GM21526 (cell line): Measurements from ENCODE around the gene KANTR.

ENCODE experiments used
- ATAC-seq: cut with Tn5 transposase; IDR thresholded peaks from one replicate; pipeline ENCODE4 v1.9.1; 2021; ENCODE audit warnings: moderate library complexity; ENCODE audit not compliant: unreplicated experiment, low FRiP score

Gene KANTR, protein sequence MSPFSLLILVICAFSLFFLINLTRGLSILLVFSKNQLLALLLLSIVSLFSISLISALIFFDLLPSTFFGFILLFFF

DNA sequence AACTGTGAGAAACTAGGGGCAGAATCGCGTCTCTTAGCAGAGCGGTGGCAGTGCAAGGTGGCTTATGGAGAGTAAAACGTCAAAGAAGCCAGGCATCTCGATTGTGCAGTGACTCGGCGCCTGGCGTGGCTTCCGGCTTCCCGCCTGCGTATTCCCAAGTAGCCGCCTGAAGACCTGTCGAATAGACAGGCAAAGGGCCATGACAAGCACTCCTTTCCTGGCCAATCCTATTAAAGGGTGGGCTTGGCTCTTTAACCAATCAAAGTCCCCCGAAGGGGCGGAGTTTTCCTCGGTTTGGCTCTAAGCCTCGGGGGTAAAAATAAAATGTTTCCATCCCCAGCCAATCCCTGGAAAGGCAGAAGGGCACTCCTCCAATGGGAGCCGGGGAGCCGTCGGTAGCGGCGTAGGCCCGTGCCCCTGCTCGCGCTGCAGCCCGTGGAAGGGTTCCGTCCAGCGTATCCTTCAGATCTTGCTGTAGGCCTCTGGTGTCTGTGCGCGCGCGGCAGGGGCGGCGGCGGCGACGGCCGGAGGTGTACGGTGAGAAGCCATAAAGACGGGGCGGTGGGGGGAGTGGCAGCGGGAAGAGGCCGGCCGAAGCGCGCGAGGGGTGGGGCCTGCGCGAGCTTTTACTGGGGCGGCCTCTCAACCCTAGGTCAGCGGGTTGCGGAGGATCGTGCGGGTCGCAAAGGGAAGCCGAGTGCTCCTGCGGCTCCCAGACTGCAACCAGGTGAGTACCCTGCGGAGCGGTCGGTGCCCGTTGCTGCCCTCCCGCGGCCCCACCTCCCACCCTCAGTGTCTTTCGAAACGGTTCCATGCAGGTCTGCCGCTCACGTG lies at the start of gene KANTR:
Gene KANTR, plus strand, starts transcription at position 395 of the 834 bp plus-strand sequence. CDS start 30,131 bp downstream, outside the sequence.
- peak; percentile 65 for ATAC-seq

GRCh38 chrX:53044995-53045394 lies 48.9 kb upstream of the KANTR start:
- ATAC-seq: no peak

GRCh38 chrX:53047228-53047627 lies 46.7 kb upstream of the KANTR start:
- no peak for ATAC-seq

DNA sequence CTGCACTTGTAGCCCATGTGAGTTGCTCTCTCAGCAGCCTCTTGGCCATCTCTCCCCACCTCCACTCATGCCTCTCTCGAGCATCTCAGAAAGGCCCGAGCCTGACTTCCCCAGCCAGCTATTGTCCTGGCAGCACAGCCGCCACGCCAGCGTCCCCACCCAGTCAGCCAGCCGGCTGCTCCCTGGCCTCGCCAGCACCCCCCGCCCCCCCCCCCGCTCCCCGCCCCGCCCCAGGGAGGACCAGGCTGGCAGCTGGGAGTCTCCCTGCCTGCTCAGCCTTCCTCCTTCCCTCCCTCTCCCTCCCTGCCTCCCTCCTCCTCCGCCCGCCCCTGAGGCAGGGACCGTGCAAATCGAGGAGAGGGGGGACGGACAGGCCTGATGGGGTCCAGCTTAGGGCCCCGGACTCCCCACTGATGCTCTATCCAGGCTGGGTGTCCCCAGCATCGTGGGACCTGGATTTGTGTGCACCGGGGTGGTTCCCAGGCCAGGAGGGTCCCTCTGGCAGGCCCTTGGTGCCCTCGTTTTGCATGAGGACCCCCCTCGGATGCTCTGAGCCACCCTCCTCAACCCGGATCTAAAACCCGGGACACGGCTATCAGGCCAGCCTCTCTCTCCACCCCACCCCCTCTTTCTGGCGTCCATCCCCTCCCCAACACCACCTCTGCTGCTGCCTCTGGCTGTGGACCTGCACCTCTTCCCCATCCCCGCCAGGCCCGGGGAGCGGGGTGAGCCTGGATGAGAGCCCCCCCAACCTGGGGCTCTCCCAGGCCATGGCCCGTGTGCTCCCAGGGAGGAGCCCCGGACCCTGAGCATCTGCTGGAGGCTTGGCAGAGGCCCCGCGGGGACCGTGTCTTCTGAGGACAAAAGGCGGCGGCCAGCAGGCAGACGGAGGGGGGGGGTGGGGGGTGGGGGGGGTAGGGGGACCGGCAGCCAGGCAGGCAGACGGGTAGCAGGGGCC lies 45.5 kb upstream of the KANTR start, which contains the start of gene GPR173:
Gene GPR173, plus strand, starts transcription at position 621 of the 958 bp plus-strand sequence. CDS start 27,833 bp downstream, outside the sequence.
- no peak for ATAC-seq

DNA sequence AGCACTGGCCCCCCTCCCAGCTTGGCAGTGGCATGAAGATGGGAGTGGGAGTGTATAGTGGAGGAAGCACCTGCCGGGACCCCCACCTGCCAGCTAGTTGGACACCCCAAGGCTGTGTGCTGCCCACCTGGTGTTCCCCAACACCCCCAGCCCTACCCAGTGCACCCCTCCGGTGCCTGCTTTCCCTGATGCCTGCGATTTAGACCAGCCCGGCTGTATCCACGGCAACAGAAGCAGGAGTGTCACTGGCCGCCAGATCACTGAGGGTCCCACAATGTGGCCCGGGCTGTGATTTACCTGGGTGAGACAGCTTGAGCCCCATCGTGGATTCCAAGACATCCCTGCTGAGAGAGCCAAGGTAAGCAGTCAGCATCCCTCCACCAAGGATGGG lies 44.8 kb upstream of the KANTR start:
- ATAC-seq: no peak

DNA sequence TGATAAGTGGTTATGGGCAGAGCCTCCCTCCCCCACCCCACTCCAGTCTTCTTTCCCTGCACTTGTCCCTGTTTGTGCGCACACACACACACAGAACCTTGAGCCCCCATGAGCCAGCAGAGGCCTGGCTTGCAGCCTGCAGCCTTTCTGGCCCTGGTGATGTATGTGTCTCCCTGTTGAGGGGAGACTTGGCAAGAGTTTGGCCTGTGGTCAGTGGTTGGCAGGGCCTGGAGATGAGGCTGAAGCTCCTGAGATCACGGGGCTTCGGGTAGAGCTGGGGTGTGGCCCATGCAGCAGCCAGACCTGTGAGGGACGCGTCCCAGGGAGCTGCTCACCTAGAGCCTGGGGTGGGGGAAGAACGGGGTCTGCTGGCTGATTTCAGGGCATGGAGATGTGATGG lies 43.1 kb upstream of the KANTR start:
- ATAC-seq: no peak

DNA sequence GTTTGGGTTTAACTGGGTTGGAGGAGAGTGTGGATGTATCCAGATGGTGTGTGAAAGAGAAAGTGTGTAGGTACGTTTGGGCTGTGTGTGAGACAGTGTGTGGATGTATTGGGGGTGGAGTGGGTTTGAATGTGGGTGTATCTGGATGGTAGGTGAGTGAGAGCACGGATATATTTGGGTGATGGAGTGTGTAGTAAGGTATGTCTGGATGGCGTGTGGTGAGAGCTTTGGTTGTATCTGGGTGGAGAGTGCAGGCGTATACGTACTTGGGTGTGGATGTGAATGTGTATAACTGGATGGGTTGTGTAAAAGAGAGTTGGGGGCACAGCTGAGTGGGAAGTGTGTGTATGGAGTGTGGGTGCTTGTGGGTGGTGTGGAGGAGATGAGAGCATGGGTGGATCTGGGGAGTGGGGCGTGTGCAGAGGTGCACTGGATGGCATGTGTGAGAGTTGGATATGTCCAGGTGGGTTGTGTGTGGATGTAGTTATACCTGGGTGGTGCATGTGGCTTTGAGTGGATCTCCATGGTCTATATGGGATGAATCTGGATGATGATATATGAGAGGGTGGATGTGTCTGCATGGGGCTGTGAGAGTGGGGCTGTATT lies 38.6 kb upstream of the KANTR start:
- no peak for ATAC-seq

DNA sequence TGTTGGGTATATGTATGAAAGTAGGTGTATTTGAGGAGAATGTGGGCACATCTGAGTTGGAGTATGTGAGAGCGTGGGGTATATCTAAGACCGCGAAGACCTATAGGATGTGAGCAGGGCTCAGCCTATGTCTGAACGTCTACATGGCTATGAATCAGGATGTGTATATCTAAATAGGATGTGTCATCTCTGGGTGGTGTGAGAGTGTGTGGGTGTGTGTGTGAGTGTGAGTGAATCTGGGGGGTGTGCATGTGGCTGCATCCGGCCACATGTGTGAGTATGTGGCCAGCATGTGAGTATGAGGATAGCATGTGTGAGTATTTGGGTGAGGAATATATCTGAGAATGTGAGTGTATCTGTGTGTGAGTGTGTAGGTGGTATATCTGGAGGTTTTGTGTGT lies 37.6 kb upstream of the KANTR start:
- ATAC-seq: no peak

DNA sequence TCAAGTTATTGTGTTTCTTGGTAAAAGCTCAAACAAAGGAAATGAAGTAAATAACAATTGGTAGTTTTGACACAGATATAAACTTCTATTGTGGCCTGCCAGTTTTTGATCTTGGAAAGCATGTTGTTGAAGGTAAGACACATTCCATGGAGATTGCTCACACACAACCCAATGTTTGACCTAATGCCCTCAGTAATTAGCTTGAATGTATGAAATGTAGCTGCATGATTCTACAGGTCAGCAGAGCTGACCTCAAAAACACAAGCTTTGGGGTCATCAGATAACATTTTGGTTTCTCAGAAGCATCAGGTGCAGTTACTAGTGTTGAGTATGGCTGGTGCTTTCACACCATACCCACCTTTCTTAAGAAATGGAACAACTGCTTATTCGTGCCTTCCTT lies 28.8 kb upstream of the KANTR start:
- no peak for ATAC-seq

GRCh38 chrX:53071064-53071463 lies 22.9 kb upstream of the KANTR start:
- ATAC-seq: no peak

- peak; percentile 75 for ATAC-seq
These were observed 22.1 kb upstream of the KANTR start for GRCh38 chrX:53071604-53072417.

DNA sequence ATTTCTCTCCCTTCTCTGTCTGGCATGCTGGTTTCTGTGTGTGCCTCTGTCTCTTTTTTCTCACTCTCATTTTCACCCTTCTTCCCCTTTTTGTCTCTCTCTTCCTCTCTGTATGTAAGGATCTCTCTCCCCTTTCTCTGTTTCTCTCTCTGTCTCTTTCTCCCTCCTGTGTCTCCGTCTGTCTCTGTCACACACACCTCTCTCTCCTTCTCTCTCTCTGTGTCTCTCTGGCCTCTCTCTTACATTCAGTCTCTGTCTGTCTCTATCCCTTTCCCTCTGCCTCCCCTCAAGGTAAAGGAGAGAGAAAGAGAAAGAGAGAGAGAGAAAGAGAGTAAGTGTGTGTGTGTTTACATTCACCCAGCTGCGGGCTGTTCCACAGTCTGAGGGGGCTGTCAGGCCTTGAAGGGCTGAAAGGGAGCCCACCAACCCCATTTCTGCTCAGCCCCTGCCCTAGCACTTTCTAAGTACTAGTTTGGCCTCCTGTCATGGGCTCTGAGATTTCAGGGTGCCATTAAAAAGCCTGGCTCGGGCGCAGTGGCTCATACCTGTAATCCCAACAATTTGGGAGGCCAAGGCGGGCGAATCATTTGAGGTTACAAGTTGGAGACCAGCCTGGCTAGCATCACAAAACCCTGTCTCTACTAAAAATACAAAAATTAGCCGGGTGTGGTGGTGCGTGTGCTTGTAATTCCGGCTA lies 21.4 kb upstream of the KANTR start:
- no peak for ATAC-seq

DNA sequence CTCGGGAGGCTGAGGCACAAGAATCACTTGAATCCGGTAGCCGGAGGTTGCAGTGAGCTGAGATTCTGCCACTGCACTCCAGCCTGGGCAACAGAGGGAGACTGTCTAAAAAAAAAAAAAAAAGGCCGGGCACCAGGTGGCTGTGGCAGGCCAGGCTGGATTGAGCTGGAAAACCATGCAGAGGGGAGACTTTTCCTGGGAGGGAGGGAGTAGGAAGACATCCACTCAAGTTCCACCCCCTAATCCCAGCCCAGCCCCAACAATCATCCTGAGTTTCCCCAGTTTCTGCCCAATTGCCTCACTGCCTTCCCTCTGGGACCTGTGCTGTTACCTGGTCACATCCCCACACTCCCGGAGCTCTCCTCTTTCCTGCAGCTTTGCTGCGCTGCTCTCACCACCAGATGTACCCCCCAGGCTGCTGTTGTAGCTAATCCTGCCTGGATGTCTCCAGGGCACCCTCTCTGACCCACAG lies 20.8 kb upstream of the KANTR start:
- no peak for ATAC-seq

- no peak for ATAC-seq
These were observed 18.9 kb upstream of the KANTR start for GRCh38 chrX:53075011-53075410.

GRCh38 chrX:53076671-53077070 lies 17.3 kb upstream of the KANTR start:
- ATAC-seq: no peak

DNA sequence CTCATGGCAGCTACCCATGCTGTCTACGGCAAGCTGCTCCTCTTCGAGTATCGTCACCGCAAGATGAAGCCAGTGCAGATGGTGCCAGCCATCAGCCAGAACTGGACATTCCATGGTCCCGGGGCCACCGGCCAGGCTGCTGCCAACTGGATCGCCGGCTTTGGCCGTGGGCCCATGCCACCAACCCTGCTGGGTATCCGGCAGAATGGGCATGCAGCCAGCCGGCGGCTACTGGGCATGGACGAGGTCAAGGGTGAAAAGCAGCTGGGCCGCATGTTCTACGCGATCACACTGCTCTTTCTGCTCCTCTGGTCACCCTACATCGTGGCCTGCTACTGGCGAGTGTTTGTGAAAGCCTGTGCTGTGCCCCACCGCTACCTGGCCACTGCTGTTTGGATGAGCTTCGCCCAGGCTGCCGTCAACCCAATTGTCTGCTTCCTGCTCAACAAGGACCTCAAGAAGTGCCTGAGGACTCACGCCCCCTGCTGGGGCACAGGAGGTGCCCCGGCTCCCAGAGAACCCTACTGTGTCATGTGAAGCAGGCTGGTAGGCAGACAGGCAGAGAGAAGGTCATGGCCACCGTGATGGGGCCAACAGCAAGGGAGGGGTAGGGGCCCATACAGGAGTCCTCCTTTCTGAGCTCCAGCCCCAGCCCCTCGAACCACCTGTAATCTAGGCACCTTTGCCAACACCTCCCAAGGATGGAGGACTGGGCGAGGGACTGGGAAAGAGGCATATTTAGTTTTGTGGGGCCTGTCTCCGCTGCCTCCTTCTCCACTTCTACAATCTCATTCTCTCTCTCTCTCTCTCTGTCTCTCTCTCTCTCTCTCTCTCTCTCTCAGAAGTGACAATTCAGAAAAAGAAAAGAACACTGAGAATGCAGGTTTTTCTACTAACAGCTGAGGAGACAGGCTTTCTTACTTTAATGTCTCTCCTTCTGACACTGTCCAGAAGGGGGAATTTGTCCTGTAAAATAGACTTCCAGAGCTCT lies 16.4 kb upstream of the KANTR start:
- ATAC-seq: no peak

DNA sequence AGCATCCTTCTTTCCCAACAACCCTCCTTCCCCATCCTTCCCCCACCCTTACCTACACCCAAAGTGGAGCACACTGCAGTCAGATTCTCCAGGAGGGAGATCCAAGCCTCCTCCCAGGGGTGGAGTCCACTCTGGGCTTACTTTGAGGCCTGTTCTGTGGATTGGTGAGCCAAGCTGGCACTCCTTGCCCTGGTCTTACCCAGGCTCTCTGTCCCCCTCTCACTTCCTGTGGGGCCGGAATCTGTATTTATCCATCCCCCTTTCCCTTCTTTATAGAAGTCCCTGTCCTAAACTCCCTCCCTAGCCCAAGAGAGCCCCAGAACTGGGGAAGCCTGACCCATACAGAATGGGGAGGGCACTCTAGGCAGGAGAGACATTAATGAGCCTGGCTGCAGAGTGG lies 15.0 kb upstream of the KANTR start:
- ATAC-seq: no peak
